T-cell (primary cell): ENCODE results near the gene AP2A2. TPM values are rescaled to one million over a fixed set of nuclear protein-coding genes. Genes with fewer than 3 reads are reported as not detected.

Experiments used
- ATAC-seq, 4 experiments: fragments of 200-7000 bp in 3 of 4; fragments of 150-1000 bp in 1 of 4; cut with Tn5 transposase; replicated peaks in 1 of 4; 1 replicate in 3 of 4; 2 replicates in 1 of 4; pipeline ENCODE4 v1.10.0; 2021; ENCODE audit warnings: moderate library complexity in 3 of 4, mild to moderate bottlenecking in 2 of 4, moderate number of reproducible peaks in 1 of 4
- CTCF ChIA-PET, 2 donors: fragments of 300-600 bp; sonication (Branson Sonifier 250); formaldehyde crosslinking; loops; one replicate each; lab custom pipeline; 2022; ENCODE audit warnings: antibody characterized with exemption in 2 of 2; lab: Charles Lee
- POLR2A ChIA-PET, 2 donors: fragments of 300-600 bp; sonication (Branson Sonifier 250); formaldehyde crosslinking; loops; one replicate each; lab custom pipeline; 2022; ENCODE audit warnings: antibody characterized with exemption in 2 of 2; lab: Charles Lee
- DNase-seq, 35 experiments: peaks; one replicate each; pipeline versions ENCODE4 v3.0.0 to v3.0.0-alpha.2; 2013 to 2023
- H3K27ac ChIP-seq: one replicate; pipeline ENCODE4 v1.5.1; 2013; ENCODE audit warnings: low read length
- H3K27me3 ChIP-seq, 2 experiments: replicated peaks in 1 of 2; 1 replicate in 1 of 2; 2 replicates in 1 of 2; pipeline versions ENCODE4 v1.6.1 to v1.7.0; 2013; ENCODE audit warnings: low read length in 1 of 2, mixed read lengths in 1 of 2; ENCODE audit not compliant: control insufficient read depth in 2 of 2, insufficient read depth in 2 of 2; ENCODE audit errors: extremely low read depth in 1 of 2
- H3K36me3 ChIP-seq, 2 donors: 1 replicate in 1 of 2; 2 replicates in 1 of 2; pipeline versions ENCODE4 v1.6.1 to v1.7.0; 2013; ENCODE audit warnings: low read length in 1 of 2; ENCODE audit not compliant: control insufficient read depth in 2 of 2, insufficient read depth in 1 of 2; ENCODE audit errors: extremely low read depth in 1 of 2
- H3K4me1 ChIP-seq, 2 experiments: 1 replicate in 1 of 2; 2 replicates in 1 of 2; pipeline versions ENCODE4 v1.6.1 to v1.7.0; 2013; ENCODE audit warnings: low read length in 2 of 2, mixed read lengths in 1 of 2; ENCODE audit not compliant: insufficient read depth in 2 of 2, control insufficient read depth in 1 of 2; ENCODE audit errors: extremely low read depth in 1 of 2
- H3K4me3 ChIP-seq, 2 donors: 1 replicate in 1 of 2; 2 replicates in 1 of 2; pipeline versions ENCODE4 v1.5.1 to v1.7.0; 2013; ENCODE audit warnings: mild to moderate bottlenecking in 2 of 2, low read length in 1 of 2, moderate library complexity in 1 of 2; ENCODE audit not compliant: control insufficient read depth in 1 of 2; ENCODE audit errors: extremely low read depth in 1 of 2
- H3K9me3 ChIP-seq: 2 replicates; pipeline ENCODE4 v1.7.0; 2013
- H3K27ac Mint-ChIP-seq, 2 donors: one replicate each; pipeline ENCODE4 v1.8.0; 2020 to 2021; ENCODE audit warnings: mild to moderate bottlenecking in 2 of 2, mixed read lengths in 2 of 2
- H3K27me3 Mint-ChIP-seq, 2 donors: one replicate each; pipeline ENCODE4 v1.8.0; 2021 to 2022; ENCODE audit warnings: mixed read lengths in 2 of 2
- H3K36me3 Mint-ChIP-seq: one replicate; pipeline ENCODE4 v1.8.0; 2021; ENCODE audit warnings: mixed read lengths
- H3K4me1 Mint-ChIP-seq, 3 donors: one replicate each; pipeline ENCODE4 v1.8.0; 2020 to 2022; ENCODE audit warnings: mixed read lengths in 3 of 3, mild to moderate bottlenecking in 1 of 3
- H3K4me3 Mint-ChIP-seq, 3 donors: one replicate each; pipeline ENCODE4 v1.8.0; 2020 to 2022; ENCODE audit warnings: mild to moderate bottlenecking in 3 of 3, mixed read lengths in 3 of 3, moderate library complexity in 3 of 3
- H3K9me3 Mint-ChIP-seq, 3 donors: one replicate each; pipeline ENCODE4 v1.8.0; 2020 to 2022; ENCODE audit warnings: mixed read lengths in 3 of 3
- WGBS: methylation state at CpG from one replicate; pipeline ENCODE4 v1.1.5; 2013; ENCODE audit warnings: missing lambda C conversion rate; ENCODE audit not compliant: insufficient coverage; 5-methylcytosine and 5-hydroxymethylcytosine counted together
- total RNA-seq, 35 experiments: library from RNA in 6 of 35; stranded (reverse) in 6 of 35; fragments of 120-200 nt in 1 of 35; gene quantifications; one replicate each; pipeline versions ENCODE4 v1.2.1 to v1.2.4 and lab custom pipeline; 2013 to 2026

AP2A2 gene
- total RNA-seq (10 to 100 TPM; 59.6 to 85.3 (median 70.8) TPM), total RNA-seq (lab: John Stamatoyannopoulos, UW) (39.2 to 109 (median 73.3) reads per million in 29 experiments)
- total RNA-seq (2013): 32.0 TPM

DNA sequence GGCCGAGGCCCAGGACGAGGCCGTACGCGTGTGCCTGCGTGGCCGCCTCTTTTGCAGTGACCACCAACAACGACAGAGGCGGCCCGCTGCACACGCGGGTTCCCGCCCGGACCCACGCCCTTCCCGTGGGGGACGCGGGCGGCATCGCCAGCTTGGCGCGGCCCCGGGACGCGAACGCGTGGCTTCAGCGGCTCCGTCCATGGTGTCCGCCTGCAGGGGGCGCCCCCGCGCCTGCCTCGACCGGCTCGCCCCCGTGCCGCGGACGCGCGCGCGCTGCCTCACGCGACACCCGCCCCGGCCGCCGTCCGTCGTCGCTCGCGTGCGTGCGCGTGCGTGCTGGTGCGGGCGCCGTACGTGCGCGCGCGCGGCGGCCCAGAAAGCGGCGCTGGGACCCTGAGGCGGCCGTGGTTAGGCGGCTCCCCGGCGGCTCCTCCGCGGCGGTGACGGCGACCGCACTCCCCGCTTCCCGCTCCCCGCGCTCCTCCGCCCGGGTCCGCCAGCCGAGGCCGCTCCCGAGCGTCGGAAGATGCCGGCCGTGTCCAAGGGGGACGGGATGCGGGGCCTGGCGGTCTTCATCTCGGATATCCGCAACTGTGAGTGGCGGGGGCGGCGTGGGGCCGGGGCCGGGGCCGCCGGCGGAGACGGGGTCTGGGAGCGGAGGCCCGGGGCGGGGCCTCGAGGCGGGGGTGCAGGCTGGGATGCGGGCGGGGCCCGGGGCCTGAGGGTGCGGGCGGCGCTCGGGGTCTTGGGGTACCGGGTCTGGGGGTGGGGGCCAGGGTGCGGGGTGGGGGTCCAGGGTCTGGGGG is at the start of gene AP2A2:
TSS of gene AP2A2 (plus strand) at position 375 of the 806 bp plus-strand sequence. CDS start at position 527, 152 bp downstream.
- WGBS: 4% methylated on average over 123 of the region's 124 CpGs
- peak within 1 kb of the TSS; percentile 53 for H3K27ac ChIP-seq
- H3K4me1 ChIP-seq: peaks cover 27 to 41% of the 10 kb centered on the region in 2 experiments
- Mint-ChIP-seq H3K27me3 (no peaks in the 10 kb centered on the region), H3K27ac (peak within 1 kb of the TSS; percentile 84 to 89), H3K9me3 (no peaks in the 10 kb centered on the region), H3K4me3 (peak within 1 kb of the TSS; percentile 84), H3K36me3 (no peaks in the 10 kb centered on the region), H3K4me1 (peaks cover 33 to 40% (median 33%) of the 10 kb centered on the region in 3 donors)
- POLR2A ChIA-PET: no interaction called here
- H3K36me3 ChIP-seq: no peaks in the 10 kb centered on the region
- ATAC-seq: peak; percentile 76 to 86 (median 81)
- H3K27me3 ChIP-seq: no peaks in the 10 kb centered on the region
- CTCF ChIA-PET: interaction anchor here in 1 of 2 donors (0.6 to 1.4 kb wide), 2 partner anchors 126 to 479 kb away, joined by 4 to 11 read pairs; no protein-coding TSS in a partner anchor
- H3K9me3 ChIP-seq: no peaks in the 10 kb centered on the region
- peak within 1 kb of the TSS; percentile 60 to 62 for H3K4me3 ChIP-seq
- peak; percentile 80 to 98 (median 87) for DNase-seq

DNA sequence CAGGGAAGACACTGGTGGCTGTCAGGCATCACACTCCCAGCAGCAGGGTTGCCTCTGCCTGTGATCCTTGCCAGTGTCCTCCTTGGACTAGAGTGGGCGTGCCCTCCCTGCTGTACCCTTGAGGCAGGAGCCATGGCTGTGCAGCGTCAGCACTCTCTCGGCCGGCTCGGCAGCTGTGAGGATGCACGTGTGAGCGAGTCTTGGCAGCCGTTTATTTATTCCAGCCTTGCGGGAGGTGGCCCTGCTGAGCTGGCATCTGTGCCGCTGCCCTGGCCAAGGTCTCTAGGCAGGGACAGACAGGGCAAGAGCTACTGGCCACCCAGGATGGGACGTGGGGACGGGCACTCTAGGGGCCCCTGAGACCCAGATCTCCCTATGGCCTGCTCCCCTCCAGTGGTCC is 49.1 kb upstream of the AP2A2 start:
- H3K27ac ChIP-seq: no peak overlapping the region
- peaks cover 22% of the 10 kb centered on the region for H3K36me3 Mint-ChIP-seq

DNA sequence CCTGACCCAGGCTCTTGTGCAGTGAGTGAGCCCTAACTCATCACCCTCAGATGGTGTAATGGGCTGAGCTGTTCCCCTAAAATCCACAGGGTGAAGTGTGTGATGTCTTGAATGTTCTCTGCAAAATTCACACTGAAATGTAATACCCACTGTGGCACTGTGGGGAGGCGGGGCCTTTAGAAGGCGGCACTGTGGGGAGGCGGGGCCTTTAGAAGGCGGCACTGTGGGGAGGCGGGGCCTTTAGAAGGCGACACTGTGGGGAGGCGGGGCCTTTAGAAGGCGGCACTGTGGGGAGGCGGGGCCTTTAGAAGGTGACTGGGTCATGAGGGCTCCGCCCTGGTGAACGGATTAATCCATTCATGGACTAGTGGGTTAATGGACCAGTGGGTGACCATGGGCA is 48.1 kb upstream of the AP2A2 start:
- Histone ChIP-seq H3K27ac (no peak overlapping the region), H3K36me3 (peaks cover 10% of the 10 kb centered on the region in 2 donors), H3K4me1 (no peaks in the 10 kb centered on the region), H3K4me3 (no peak overlapping the region), H3K9me3 (no peaks in the 10 kb centered on the region), H3K27me3 (no peaks in the 10 kb centered on the region)
- WGBS: 93% methylated on average over 2 of the region's 11 CpGs
- ATAC-seq (no peak), DNase-seq (peak in 3 of 35 experiments; percentile 2 to 11 (median 6))
- POLR2A ChIA-PET: interaction anchor here in 1 of 2 donors (0.7 kb wide), 1 partner anchor 973 kb away, joined by 4 read pairs; no protein-coding TSS in a partner anchor
- Mint-ChIP-seq H3K27me3 (no peaks in the 10 kb centered on the region), H3K4me3 (no peak overlapping the region), H3K27ac (no peak overlapping the region), H3K4me1 (no peaks in the 10 kb centered on the region), H3K36me3 (peaks cover 26% of the 10 kb centered on the region), H3K9me3 (no peaks in the 10 kb centered on the region)
- CTCF ChIA-PET: interaction anchor here in 1 of 2 donors (0.6 kb wide), 1 partner anchor 698 kb away, joined by 7 read pairs; no protein-coding TSS in a partner anchor

More for the DNA sequence above, 49.1 kb upstream of the AP2A2 start:
- H3K4me3 ChIP-seq: no peak overlapping the region
- ATAC-seq (no peak), DNase-seq (no peak)
- Mint-ChIP-seq H3K27ac (no peak overlapping the region), H3K27me3 (no peaks in the 10 kb centered on the region), H3K9me3 (no peaks in the 10 kb centered on the region), H3K4me1 (no peaks in the 10 kb centered on the region), H3K4me3 (no peak overlapping the region)
- ChIA-PET CTCF (no interaction called here), POLR2A (no interaction called here)
- peaks cover 8 to 10% of the 10 kb centered on the region in 2 donors for H3K36me3 ChIP-seq
- H3K9me3 ChIP-seq: no peaks in the 10 kb centered on the region
- H3K27me3 ChIP-seq: no peaks in the 10 kb centered on the region
- WGBS: 98% methylated on average over 12 of the region's 12 CpGs
- H3K4me1 ChIP-seq: no peaks in the 10 kb centered on the region

DNA sequence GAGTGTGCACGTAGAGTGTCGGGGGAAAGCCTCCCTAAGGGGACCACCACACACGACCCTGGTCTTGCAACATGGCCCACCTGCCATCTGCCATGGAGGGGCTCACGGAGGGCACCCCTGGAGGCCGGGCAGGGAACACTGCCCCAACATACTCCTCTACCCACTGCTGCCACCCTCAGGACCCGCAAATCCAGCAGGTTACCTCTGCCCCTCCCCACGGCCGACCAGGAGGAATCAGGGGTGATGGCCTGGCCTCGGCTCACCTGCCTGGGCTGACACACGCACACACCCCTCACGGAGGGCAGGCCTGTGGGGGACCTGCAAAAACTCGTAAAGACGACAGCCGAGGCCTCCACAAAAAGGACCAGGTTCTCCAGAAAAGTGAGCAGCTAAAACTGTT is 45.2 kb upstream of the AP2A2 start:
- Histone ChIP-seq H3K9me3 (no peaks in the 10 kb centered on the region), H3K4me1 (no peaks in the 10 kb centered on the region), H3K4me3 (no peak overlapping the region), H3K36me3 (peaks cover 13 to 22% of the 10 kb centered on the region in 2 donors), H3K27me3 (no peaks in the 10 kb centered on the region), H3K27ac (no peak overlapping the region)
- Mint-ChIP-seq H3K9me3 (no peaks in the 10 kb centered on the region), H3K36me3 (peaks cover 23% of the 10 kb centered on the region), H3K27me3 (no peaks in the 10 kb centered on the region), H3K27ac (no peak overlapping the region), H3K4me3 (no peak overlapping the region), H3K4me1 (no peaks in the 10 kb centered on the region)
- ATAC-seq (no peak), DNase-seq (no peak)
- 91% methylated on average over 14 of the region's 14 CpGs for WGBS
- ChIA-PET POLR2A (no interaction called here), CTCF (no interaction called here)

DNA sequence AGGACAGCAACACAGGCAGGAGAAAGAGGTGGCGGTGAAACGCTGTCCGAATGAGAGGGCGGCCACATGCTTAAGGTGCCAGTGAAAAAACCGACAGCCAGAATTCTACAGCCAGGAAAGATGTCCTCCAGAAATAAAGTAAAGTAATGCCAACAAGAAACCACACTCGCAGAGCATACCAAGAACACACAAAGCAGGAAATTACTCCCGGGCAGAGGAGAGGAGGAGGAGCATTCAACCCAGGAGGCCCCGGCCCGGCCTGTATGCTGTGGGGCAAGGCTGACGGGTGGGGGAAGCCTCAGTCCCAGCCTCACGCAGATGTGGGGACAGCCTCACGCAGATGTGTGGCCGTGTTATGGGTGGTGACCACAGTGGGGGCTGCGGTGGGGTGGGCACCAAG is 43.1 kb upstream of the AP2A2 start:
- H3K9me3 ChIP-seq: no peaks in the 10 kb centered on the region
- no peak overlapping the region for H3K27ac Mint-ChIP-seq
- H3K36me3 Mint-ChIP-seq: peaks cover 23% of the 10 kb centered on the region
- no peaks in the 10 kb centered on the region for H3K27me3 Mint-ChIP-seq
- ChIA-PET POLR2A (no interaction called here), CTCF (no interaction called here)
- DNase-seq (no peak), ATAC-seq (no peak)
- no peak overlapping the region for H3K4me3 Mint-ChIP-seq
- H3K27me3 ChIP-seq: no peaks in the 10 kb centered on the region
- H3K4me1 Mint-ChIP-seq: no peaks in the 10 kb centered on the region
- H3K4me1 ChIP-seq: no peaks in the 10 kb centered on the region
- no peaks in the 10 kb centered on the region for H3K9me3 Mint-ChIP-seq
- no peak overlapping the region for H3K27ac ChIP-seq
- H3K36me3 ChIP-seq: peaks cover 13 to 26% of the 10 kb centered on the region in 2 donors
- no peak overlapping the region for H3K4me3 ChIP-seq
- WGBS: 100% methylated on average over 1 of the region's 14 CpGs

DNA sequence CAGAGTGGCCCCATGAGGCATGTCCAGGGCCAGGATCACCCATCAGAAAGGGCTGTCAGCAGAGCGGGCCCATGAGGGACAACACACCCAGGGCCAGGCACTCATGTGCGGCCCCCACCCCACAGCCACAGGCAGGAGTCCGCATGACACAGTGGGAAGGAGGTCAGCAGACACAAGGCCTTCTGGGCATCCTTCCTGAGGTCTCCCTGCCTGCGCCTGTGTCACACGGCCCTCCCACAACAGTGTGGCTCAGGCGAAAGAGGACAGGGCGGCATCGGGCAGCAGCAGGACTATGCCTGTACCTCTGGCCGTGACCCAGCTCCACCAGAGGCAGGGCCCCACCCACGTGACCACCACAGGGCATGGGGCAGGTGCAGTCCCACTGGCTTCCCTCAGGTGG is 42.1 kb upstream of the AP2A2 start:
- ChIA-PET CTCF (no interaction called here), POLR2A (no interaction called here)
- Histone ChIP-seq H3K27ac (no peak overlapping the region), H3K4me3 (no peak overlapping the region), H3K36me3 (peaks cover 13 to 26% of the 10 kb centered on the region in 2 donors), H3K9me3 (no peaks in the 10 kb centered on the region), H3K27me3 (no peaks in the 10 kb centered on the region), H3K4me1 (no peaks in the 10 kb centered on the region)
- no peaks in the 10 kb centered on the region for H3K27me3 Mint-ChIP-seq
- no peak overlapping the region for H3K27ac Mint-ChIP-seq
- H3K4me1 Mint-ChIP-seq: no peaks in the 10 kb centered on the region
- ATAC-seq: no peak
- H3K36me3 Mint-ChIP-seq: peaks cover 23% of the 10 kb centered on the region
- no peaks in the 10 kb centered on the region for H3K9me3 Mint-ChIP-seq
- H3K4me3 Mint-ChIP-seq: no peak overlapping the region
- no peak for DNase-seq
- WGBS: 95% methylated on average over 10 of the region's 10 CpGs
